ENCODE data around the gene TBC1D4.

DNA sequence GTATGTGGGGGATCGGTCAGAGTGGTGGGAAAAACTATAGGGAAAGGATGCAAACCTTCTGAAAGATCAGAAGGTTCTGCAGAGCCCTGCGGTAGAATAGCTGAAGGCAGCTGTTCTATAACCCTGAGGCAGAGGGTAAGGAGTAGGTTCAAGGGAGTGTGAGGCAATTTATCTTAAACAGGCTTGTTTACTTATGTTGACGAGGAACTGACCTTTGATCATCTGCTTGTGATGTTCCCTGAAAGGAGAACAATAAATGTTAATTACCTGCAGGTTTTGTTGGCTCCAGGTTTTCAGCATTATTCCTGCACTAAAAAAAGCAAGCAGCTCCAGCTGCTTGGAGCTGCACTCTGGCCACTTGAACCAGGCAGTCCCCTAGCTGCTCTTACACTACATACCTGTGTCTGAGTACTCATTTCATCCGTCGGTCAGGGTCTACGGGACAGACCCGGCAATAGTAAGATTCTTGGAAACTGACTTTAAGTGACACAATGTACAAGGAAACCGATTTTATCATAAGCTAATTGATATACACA is 202.1 kb downstream of the TBC1D4 start:
- TF ChIP-seq POLR2A (IDR thresholded peaks at IDR 0.05): no peak
- TF ChIP-seq, protein P1, sequence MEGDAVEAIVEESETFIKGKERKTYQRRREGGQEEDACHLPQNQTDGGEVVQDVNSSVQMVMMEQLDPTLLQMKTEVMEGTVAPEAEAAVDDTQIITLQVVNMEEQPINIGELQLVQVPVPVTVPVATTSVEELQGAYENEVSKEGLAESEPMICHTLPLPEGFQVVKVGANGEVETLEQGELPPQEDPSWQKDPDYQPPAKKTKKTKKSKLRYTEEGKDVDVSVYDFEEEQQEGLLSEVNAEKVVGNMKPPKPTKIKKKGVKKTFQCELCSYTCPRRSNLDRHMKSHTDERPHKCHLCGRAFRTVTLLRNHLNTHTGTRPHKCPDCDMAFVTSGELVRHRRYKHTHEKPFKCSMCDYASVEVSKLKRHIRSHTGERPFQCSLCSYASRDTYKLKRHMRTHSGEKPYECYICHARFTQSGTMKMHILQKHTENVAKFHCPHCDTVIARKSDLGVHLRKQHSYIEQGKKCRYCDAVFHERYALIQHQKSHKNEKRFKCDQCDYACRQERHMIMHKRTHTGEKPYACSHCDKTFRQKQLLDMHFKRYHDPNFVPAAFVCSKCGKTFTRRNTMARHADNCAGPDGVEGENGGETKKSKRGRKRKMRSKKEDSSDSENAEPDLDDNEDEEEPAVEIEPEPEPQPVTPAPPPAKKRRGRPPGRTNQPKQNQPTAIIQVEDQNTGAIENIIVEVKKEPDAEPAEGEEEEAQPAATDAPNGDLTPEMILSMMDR (IDR thresholded peaks at IDR 0.05): no peak
